Measurements from ENCODE around the gene TENT4B.

The TENT4B gene

GRCh38 chr16:50256604-50257003 lies 103.5 kb downstream of the TENT4B start:
- no peak for DNase-seq (ENCODE audit: low read depth, low spot score)

GRCh38 chr16:50257876-50258275 lies 104.8 kb downstream of the TENT4B start:
- no peak for DNase-seq (ENCODE audit: low read depth, low spot score)

GRCh38 chr16:50259334-50260205 lies 106.5 kb downstream of the TENT4B start:
- DNase-seq (ENCODE audit: low read depth, low spot score) = no peak

- DNase-seq (ENCODE audit: low read depth, low spot score) = no peak
Measured at GRCh38 chr16:50260206-50261159, 107.4 kb downstream of the TENT4B start.

GRCh38 chr16:50261160-50261706 lies 108.1 kb downstream of the TENT4B start:
- DNase-seq (ENCODE audit: low read depth, low spot score) = no peak

- no peak for DNase-seq (ENCODE audit: low read depth, low spot score)
Measured at GRCh38 chr16:50261707-50262235, 108.7 kb downstream of the TENT4B start.

GRCh38 chr16:50263060-50263909 lies 110.2 kb downstream of the TENT4B start:
- no peak for DNase-seq (ENCODE audit: low read depth, low spot score)

GRCh38 chr16:50263940-50264929 lies 111.1 kb downstream of the TENT4B start:
- DNase-seq (ENCODE audit: low read depth, low spot score) = no peak

GRCh38 chr16:50265260-50265659 lies 112.2 kb downstream of the TENT4B start:
- DNase-seq (ENCODE audit: low read depth, low spot score) = no peak

- no peak for DNase-seq (ENCODE audit: low read depth, low spot score)
Measured at GRCh38 chr16:50265716-50266336, 112.7 kb downstream of the TENT4B start.

- DNase-seq (ENCODE audit: low read depth, low spot score) = no peak
Measured at GRCh38 chr16:50266337-50267091, 113.4 kb downstream of the TENT4B start, which contains the start of gene ADCY7. ADCY7 (plus strand) TSS chr16:50266551; CDS start chr16:50288180, 21,629 bp downstream.

GRCh38 chr16:50267151-50267631 lies 114.1 kb downstream of the TENT4B start:
- DNase-seq (ENCODE audit: low read depth, low spot score) = no peak

- no peak for DNase-seq (ENCODE audit: low read depth, low spot score)
Measured at GRCh38 chr16:50267651-50268050, 114.5 kb downstream of the TENT4B start.

GRCh38 chr16:50268352-50268751 lies 115.2 kb downstream of the TENT4B start:
- no peak for DNase-seq (ENCODE audit: low read depth, low spot score)

GRCh38 chr16:50269061-50269705 lies 116.1 kb downstream of the TENT4B start:
- no peak for DNase-seq (ENCODE audit: low read depth, low spot score)

- DNase-seq (ENCODE audit: low read depth, low spot score) = no peak
Measured at GRCh38 chr16:50269769-50270509, 116.8 kb downstream of the TENT4B start.

Measured in brain pericyte (primary cell).